Activated naive CD4-positive, alpha-beta T cell treated with anti-CD3 and anti-CD28 coated beads, Interleukin-2, amount 50 U/mL, for 72 hours (primary cell): ENCODE results near the gene SLC8A3. TPM values are rescaled to one million over a fixed set of nuclear protein-coding genes. Genes with fewer than 3 reads are reported as not detected.

Experiments
- ATAC-seq, 2 donors: fragments of 150-1000 bp; cut with Tn5 transposase; 2 replicates each; pipeline ENCODE4 v1.10.0; 2021; ENCODE audit warnings: mild to moderate bottlenecking in 2 of 2, moderate library complexity in 2 of 2
- DNase-seq, 2 donors: peaks; one replicate each; pipeline ENCODE4 v3.0.0; 2021 to 2022; ENCODE audit warnings: low spot score in 2 of 2
- H3K27ac Mint-ChIP-seq, 2 donors: one replicate each; pipeline ENCODE4 v1.8.0; 2022; ENCODE audit warnings: mild to moderate bottlenecking in 2 of 2, mixed read lengths in 2 of 2
- H3K36me3 Mint-ChIP-seq, 2 donors: one replicate each; pipeline ENCODE4 v1.8.0; 2022; ENCODE audit warnings: mixed read lengths in 2 of 2
- H3K9me3 Mint-ChIP-seq, 2 donors: one replicate each; pipeline ENCODE4 v1.8.0; 2022; ENCODE audit warnings: mixed read lengths in 2 of 2
- total RNA-seq, 2 donors: library from RNA; stranded (reverse); gene quantifications; one replicate each; pipeline ENCODE4 v1.2.3, GENCODE V29; 2022

The SLC8A3 gene
- total RNA-seq, 2 donors from 2014 or later, result 0.09 to 2.4 TPM

DNA sequence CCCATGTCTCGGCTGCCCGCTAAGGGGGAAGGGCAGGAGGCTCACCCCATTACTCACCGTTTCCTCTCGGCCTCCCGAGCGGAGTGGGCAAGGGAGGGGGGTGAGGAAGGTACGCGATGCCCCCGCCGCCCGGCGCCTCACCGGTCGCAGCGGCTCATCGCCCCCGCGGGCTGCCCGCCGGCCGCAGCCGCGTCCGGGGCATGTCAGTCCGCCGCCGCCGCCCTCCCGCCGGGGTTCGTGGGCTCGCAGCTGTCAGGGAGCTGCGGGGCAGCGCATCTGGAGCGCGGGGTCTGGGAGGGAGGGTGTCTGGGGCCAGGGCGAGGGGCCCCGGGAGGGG lies 461 bp downstream of the SLC8A3 start:
- ATAC-seq (peak; percentile 36 to 67), DNase-seq (peak; percentile 22 to 63)
- Mint-ChIP-seq H3K27ac (no peak overlapping the region), H3K36me3 (peaks cover 4 to 10% of the 10 kb centered on the region in 2 donors), H3K9me3 (no peaks in the 10 kb centered on the region)

DNA sequence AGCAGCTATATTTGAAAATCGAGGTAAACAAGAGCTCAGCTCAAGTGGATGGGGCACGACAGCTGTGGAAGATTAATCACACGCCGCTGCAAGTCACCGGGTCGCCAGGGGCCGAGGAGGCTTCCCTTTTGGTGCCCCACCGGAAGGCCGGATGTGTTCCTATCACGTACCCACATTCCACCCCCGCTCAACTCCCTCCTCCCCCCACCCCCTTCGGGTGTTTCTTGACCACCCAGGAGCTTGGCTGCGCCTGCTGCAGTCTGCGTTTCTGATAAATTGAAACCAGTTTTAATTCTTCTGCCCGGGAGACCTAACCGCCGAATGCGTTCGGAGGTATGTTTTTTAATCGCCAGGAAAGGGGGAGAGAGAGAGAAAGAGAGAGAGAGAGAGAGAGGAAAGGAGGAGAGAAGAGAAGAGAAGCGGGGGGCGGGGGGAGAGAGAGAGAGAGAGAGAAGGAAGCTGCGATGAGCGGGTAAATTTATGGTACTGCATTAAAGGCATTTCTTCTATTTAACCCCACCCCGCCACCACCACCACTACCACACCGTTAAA lies 1.8 kb downstream of the SLC8A3 start:
- DNase-seq (peak in 1 of 2 donors; percentile 14), ATAC-seq (no peak)
- Mint-ChIP-seq H3K36me3 (peaks cover under 1 to 10% of the 10 kb centered on the region in 2 donors), H3K9me3 (no peaks in the 10 kb centered on the region), H3K27ac (no peak overlapping the region)

DNA sequence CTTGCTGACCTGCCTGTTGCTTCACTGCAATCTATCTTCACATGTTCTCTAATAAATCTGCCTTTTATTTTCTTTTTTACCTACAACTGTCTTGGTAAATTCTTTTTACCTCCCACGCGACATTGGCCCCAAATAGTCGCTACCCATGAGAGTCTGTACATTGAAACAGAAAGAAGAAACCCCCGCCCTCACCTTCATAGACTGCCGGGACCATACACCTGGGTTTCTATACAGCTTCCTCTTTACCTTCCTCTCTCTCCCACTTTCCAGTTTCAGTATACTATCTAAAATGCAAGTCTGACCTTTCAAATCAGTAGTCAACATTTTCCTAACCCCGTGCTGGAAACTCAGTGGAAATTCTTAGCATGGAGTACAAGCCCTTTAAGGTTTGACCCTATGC lies 4.8 kb downstream of the SLC8A3 start:
- DNase-seq (no peak), ATAC-seq (no peak)
- Mint-ChIP-seq H3K9me3 (no peaks in the 10 kb centered on the region), H3K27ac (no peak overlapping the region), H3K36me3 (peaks cover 0 to 10% of the 10 kb centered on the region in 2 donors)

DNA sequence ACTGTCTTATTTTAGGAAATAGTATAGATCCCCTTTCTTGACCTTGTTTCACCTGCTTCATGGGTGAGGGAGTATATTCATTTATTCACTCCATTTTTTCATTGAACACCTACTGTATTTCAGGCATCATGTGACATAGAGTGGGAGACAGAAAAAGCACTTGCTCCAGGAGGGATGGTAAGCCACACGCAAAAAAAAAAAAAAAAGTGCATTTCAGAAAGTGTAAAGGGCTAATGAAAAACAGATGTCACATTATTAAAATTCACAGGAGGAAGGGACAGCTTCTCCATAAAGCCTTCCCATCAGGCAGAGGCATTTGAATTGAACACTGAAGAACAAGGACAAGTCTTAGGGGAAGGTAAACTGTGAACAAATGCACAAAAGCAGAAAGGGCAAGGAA lies 7.5 kb downstream of the SLC8A3 start:
- H3K27ac Mint-ChIP-seq, result no peak overlapping the region
- H3K36me3 Mint-ChIP-seq, result no peaks in the 10 kb centered on the region
- no peaks in the 10 kb centered on the region for H3K9me3 Mint-ChIP-seq

DNA sequence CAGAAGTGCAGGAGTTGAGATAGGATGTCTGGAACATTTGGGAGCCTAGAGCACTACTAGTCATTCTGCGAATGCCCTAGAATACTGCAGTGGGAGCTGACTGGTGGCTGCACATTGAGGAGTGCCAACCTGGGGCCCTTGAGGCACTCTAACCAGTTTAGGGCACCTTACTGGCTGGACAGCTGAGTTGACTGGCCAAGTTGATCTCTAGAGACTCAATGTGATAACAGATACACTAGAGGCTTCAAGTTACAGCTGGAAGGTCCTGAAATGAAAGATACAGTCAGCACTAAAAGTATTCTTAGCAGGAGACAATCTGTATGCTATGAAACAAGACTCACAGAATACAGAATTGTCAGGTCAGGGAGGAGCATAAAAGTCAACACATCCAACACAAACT lies 8.0 kb downstream of the SLC8A3 start:
- no peak overlapping the region for H3K27ac Mint-ChIP-seq
- no peaks in the 10 kb centered on the region for H3K36me3 Mint-ChIP-seq
- ATAC-seq, result no peak
- DNase-seq, result no peak
- no peaks in the 10 kb centered on the region for H3K9me3 Mint-ChIP-seq

More for the DNA sequence above, 7.5 kb downstream of the SLC8A3 start:
- ATAC-seq (no peak), DNase-seq (no peak)

DNA sequence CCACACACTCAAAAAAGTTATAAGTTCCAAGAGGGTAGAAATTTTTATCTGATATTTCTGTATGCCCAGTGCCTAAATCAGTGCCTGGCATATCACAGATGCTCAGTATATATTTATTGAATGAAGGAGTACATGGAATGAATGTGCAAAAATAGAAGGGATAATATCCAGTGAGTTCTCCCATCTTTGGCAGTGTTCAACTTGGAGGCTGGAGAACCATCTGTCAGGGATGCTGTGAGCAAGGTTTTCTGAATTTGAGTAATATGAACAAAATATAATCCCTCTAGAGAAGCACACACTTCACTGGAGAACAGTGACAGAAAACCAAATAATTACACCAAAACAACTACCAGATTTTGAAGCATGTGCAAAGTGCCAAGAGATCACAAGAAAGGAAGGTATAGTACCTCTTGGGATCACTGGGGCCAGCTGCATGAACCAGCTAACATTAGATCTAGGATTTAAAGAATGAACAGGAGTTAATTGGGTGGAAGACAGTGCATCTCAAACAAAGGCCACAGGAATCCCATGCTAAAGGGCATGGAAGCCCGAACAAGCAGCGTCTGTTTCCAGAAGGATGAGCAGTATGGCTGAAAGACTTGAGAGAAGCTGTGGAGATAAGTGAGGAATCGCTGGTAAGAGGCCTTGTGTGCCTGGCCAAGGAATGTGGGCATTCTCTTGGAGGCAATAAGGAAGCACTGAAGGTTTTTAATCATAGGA lies 11.5 kb downstream of the SLC8A3 start:
- Mint-ChIP-seq H3K36me3 (no peaks in the 10 kb centered on the region), H3K9me3 (no peaks in the 10 kb centered on the region), H3K27ac (no peak overlapping the region)
- no peak for ATAC-seq
- no peak for DNase-seq

DNA sequence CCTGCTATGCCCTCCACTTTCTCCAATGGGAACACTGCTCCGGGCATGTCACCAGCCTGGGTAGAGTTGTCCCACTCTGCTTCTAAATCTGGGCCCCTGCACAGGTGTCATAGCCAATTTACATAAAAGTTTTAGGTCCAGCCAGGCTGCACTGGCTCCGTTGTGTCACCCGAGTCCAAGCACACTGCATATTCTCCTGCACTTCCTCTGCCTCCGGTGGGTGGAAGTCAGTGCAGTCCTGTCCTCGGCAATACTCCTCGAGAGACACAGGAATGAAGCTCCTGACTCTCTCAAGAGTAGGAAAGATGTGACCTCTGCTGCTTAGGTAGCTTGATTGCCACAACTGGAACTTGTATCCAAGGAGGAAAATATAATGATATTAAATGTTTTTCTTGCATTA lies 15.2 kb downstream of the SLC8A3 start:
- Mint-ChIP-seq H3K9me3 (no peaks in the 10 kb centered on the region), H3K36me3 (no peaks in the 10 kb centered on the region), H3K27ac (no peak overlapping the region)
- DNase-seq, result no peak
- no peak for ATAC-seq

DNA sequence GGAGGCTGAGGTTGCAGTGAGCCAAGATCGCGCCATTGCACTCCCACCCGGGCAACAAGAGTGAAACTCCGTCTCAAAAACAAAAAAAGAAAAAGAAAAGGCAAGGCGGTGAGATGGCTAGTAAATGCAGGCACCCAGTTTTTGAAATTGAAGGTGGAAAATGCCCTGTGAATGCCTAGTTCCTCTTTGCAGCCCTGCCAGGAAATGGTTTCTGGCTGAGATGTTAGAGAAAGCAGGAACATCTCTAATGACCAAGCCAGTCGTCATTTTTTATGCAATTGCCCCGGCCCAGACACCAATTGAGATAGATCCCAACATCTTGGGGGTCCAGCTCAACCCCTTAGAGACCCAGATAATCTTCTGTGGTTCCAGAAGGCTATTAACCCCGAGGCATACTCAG lies 17.0 kb downstream of the SLC8A3 start:
- Mint-ChIP-seq H3K36me3 (no peaks in the 10 kb centered on the region), H3K9me3 (no peaks in the 10 kb centered on the region), H3K27ac (no peak overlapping the region)
- DNase-seq (no peak), ATAC-seq (no peak)

DNA sequence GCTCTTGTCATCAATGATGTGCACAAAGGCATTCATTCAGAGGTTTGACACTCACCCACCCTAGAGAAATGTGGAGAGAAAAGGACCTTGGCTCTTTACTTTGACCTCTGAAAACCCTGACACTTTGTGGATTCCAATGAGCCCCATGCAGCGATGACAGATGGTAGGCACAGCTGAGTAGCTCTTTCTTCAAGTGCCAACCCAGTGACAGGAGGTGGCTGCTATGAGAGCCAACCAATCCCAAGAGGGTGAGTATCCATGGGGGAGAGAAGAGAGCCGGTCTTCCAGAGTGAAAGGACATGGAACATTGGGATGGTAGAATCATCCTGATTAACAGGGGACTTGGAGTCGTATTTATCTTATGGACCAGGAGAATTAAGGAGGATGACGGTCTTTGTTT lies 17.8 kb downstream of the SLC8A3 start:
- no peak for DNase-seq
- Mint-ChIP-seq H3K27ac (no peak overlapping the region), H3K9me3 (no peaks in the 10 kb centered on the region), H3K36me3 (no peaks in the 10 kb centered on the region)
- no peak for ATAC-seq

DNA sequence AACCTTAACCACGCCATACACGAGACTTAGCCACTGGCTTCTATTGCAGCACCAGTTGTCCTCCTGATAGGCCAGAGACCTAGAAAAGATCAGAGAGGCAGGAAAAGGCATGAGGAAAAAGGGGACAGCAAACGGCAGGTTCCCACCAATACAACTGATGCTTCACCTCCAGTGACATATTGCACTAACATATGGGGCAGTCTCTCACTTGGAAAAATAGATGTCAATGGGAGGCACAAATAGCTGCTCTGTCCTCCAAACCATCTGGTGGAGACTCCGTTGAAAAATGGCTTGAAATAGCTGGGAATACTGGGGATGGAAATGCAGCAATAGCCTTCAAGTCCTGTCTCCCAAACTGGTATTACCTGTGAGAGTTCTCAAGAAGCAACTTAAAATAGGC lies 20.3 kb downstream of the SLC8A3 start:
- DNase-seq (no peak), ATAC-seq (no peak)
- Mint-ChIP-seq H3K27ac (no peak overlapping the region), H3K36me3 (no peaks in the 10 kb centered on the region), H3K9me3 (no peaks in the 10 kb centered on the region)

DNA sequence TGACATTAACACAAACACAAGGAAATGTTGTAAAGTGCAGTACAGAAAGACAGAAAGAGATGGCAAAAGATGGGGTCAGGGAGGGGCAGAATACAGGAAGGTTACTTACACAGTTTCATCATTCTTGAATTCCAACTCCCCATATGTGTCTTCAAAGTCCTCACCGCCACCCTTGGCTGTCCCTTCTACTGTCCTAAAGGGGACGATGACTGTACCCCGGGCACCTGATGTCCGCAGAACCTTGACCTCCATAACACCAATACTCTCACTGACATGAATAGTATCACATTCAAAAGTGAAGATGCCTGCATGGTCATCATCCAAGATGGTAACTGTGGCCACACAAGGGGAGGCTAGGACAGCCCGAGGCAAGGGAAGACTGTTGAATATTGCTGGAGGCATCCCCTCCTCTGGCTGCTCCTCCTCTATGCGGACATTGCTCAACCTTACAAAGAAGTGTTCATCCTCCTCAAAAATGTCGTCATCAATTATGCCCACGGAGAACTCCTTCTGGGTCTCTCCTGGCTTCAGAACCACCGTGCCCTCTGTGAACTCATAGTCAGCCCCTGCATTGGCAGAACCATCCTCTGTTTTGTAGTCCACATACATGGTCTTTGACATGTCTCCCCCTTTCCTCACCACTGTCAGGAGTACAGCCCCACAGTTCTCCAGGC lies 22.1 kb downstream of the SLC8A3 start:
- Mint-ChIP-seq H3K36me3 (no peaks in the 10 kb centered on the region), H3K9me3 (no peaks in the 10 kb centered on the region), H3K27ac (no peak overlapping the region)
- ATAC-seq, result no peak
- no peak for DNase-seq

DNA sequence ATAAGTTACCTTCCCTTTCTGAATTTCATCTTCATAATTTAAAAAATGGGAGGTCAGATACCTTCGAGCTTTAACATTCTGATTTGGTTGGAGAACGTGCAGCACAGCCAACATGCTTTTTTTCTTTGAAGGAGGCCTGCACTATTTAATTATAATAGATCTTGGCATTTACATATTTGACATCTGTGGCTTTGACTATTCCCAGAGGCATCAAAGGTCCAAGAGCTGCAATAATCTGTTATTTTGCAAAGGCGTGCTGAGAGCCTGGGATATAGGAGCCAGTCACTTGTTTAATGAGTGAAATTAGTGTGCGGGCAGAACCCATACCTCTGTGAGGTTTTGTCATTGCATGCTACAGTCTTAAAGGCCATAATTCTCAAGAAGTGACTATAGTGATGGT lies 26.4 kb downstream of the SLC8A3 start:
- ATAC-seq (no peak), DNase-seq (no peak)
- H3K36me3 Mint-ChIP-seq, result no peaks in the 10 kb centered on the region
- H3K9me3 Mint-ChIP-seq, result no peaks in the 10 kb centered on the region
- H3K27ac Mint-ChIP-seq, result no peak overlapping the region

DNA sequence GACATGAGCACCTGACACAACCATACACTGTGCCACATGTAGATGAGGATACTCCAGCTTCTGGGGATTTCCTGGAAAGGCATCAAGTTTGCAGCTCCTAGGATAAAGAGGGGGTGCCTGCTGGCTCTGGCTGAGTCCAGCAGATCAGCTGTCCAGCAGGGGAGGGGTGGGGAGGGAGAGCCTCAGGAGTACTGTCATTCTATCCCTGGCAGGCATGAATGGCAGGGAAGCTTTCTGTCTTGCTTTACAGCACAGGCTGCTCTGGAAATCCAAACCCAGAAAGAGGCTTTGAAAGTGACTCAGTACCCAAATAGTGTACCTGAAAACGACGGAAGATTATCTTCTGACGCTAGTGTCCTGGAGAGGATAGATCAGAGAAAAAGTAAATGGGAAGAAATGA lies 32.2 kb downstream of the SLC8A3 start:
- no peaks in the 10 kb centered on the region for H3K36me3 Mint-ChIP-seq
- no peaks in the 10 kb centered on the region for H3K9me3 Mint-ChIP-seq
- H3K27ac Mint-ChIP-seq, result no peak overlapping the region
- DNase-seq, result no peak
- ATAC-seq, result no peak

DNA sequence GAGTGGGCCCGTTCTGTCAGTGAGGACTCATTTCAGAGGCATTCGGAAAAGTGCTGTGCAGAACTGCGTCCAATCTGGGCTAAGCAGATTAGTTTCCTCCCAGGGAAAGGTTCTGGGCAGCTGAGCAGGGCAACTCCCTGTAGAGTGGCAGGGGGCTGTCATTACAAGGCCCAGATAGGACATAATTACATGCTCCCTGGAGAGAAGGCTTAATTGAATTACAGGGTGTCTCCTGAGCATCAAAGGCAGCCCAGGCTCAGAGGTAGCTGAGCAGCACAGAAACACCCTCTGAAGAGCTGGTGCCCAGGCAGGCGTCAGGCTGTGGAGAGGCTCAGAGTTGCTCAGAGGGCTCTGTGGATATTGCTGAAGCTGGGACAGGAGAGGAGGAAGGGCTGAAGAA lies 36.0 kb downstream of the SLC8A3 start:
- ATAC-seq (no peak), DNase-seq (no peak)
- Mint-ChIP-seq H3K9me3 (no peaks in the 10 kb centered on the region), H3K36me3 (no peaks in the 10 kb centered on the region), H3K27ac (no peak overlapping the region)

DNA sequence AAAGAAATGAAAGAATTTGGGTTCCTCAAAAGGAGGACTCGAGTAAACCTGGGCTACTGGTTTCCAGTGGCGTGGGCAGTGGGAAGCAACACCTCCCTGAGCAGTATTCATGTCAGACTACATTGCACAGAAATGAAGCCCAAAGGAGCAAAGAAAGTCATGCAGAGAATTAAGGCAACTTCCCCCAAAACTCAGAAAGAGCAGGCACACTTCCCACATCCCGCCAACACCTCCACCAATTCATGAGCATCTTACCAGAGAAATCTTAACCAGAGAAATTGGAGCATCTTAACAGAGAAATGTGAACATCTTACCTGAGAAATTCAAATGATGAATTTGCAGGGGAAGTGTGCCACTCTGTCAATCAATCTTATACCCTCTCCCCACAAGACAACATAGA lies 36.7 kb downstream of the SLC8A3 start:
- H3K9me3 Mint-ChIP-seq, result no peaks in the 10 kb centered on the region
- ATAC-seq, result no peak
- H3K27ac Mint-ChIP-seq, result no peak overlapping the region
- DNase-seq, result no peak
- H3K36me3 Mint-ChIP-seq, result no peaks in the 10 kb centered on the region

DNA sequence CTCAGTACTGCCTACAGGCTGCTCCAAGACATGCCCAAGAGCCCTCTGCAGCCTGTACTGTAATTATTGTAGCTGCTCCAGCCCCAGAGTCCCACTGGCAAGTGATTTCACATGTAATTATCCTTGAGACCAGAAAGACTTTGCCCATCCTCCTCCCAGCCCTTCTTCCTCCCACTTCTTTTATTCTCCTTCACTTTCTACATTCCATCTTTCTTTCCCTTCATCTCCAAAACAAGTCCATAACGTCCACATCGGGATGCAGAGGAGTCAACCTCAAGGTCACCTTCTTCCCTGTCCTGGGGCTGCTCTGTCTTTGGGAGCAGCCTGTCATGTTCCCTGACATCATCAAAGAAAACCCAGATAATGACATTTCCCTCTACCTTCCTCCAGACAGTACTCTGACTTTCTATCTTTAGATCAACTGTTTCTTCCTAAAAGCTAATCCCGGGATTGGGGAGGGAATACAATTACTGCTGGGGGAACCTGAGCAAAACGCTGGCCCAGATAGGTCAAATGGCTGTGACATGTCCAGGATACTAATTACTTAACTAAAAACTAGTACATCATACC lies 39.1 kb downstream of the SLC8A3 start:
- Mint-ChIP-seq H3K27ac (no peak overlapping the region), H3K9me3 (no peaks in the 10 kb centered on the region), H3K36me3 (no peaks in the 10 kb centered on the region)
- no peak for DNase-seq
- ATAC-seq, result no peak

DNA sequence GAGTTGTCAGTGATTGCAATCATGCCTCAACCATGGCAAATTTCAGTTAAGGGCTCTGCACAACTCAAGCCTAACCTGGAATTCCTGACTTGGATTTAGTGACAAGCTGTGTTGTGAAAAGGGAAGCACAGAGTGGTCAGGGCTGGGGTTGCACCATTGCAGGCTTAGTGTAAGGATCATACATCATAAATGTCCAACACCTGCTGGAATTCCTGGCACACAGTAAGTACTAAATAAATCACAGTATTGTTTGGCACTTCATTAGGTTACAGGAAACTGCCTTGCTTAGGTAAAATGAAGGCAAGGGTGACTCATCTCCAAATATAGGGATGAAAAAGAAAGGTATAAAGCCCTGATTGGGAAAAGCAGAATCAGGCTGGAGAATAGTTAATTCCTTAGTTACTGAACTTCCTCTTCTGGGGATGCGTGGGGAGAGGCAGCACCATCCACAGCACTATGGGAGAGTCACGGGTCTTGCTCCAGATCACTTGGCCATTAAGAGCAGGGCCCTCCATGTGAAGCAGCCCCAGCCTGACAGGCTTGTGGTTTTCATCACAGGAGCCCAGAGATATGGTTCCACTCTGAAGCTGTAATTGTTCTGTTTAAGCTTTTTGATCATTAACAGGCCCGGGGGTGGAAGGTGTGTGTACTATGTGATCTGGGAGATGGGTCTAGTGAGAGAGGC lies 39.7 kb downstream of the SLC8A3 start:
- no peak for ATAC-seq
- H3K9me3 Mint-ChIP-seq, result no peaks in the 10 kb centered on the region

More for the DNA sequence above, 39.7 kb downstream of the SLC8A3 start:
- H3K36me3 Mint-ChIP-seq, result no peaks in the 10 kb centered on the region
- H3K27ac Mint-ChIP-seq, result no peak overlapping the region
- DNase-seq, result no peak
